HG03280 (cell line): ENCODE data around the gene MX2.
"Not testable (repeated sequence)": the region's sequence is repeated elsewhere in the genome, so short reads cannot be mapped to it uniquely, and the experiment has no call there.

ENCODE experiments used
- ATAC-seq: cut with Tn5 transposase; IDR thresholded peaks from one replicate; pipeline ENCODE4 v1.9.1; 2021; ENCODE audit warnings: mild to moderate bottlenecking, moderate library complexity; ENCODE audit not compliant: unreplicated experiment

Gene MX2

GRCh38 chr21:41361786-41362604 lies at the start of gene MX2:
Gene MX2 (plus strand): TSS chr21:41362027. CDS start chr21:41376907, 14,880 bp downstream.
- ATAC-seq: peak; percentile 47

- not testable (repeated sequence) for ATAC-seq
These were observed 48.3 kb upstream of the MX2 start for GRCh38 chr21:41313285-41314164.

- ATAC-seq: no peak
These were observed 46.1 kb upstream of the MX2 start for GRCh38 chr21:41315726-41316125.

GRCh38 chr21:41316200-41317062 lies 45.4 kb upstream of the MX2 start, which contains the start of gene FAM3B:
Gene FAM3B (plus strand): TSS chr21:41316801. CDS start chr21:41316880, 79 bp downstream.
- no peak for ATAC-seq

GRCh38 chr21:41317063-41317392 lies 44.8 kb upstream of the MX2 start:
- ATAC-seq: no peak

- no peak for ATAC-seq
These were observed 44.4 kb upstream of the MX2 start for GRCh38 chr21:41317458-41317857.

GRCh38 chr21:41318218-41318617 lies 43.6 kb upstream of the MX2 start:
- ATAC-seq: no peak

- ATAC-seq: no peak
These were observed 42.6 kb upstream of the MX2 start for GRCh38 chr21:41319273-41319672.

- no peak for ATAC-seq
These were observed 40.5 kb upstream of the MX2 start for GRCh38 chr21:41321211-41321907.

- ATAC-seq: no peak
These were observed 39.8 kb upstream of the MX2 start for GRCh38 chr21:41321908-41322495.

GRCh38 chr21:41322496-41323382 lies 39.1 kb upstream of the MX2 start:
- no peak for ATAC-seq

- no peak for ATAC-seq
These were observed 36.5 kb upstream of the MX2 start for GRCh38 chr21:41325138-41325912.

- no peak for ATAC-seq
These were observed 35.3 kb upstream of the MX2 start for GRCh38 chr21:41326414-41327080.

GRCh38 chr21:41327753-41328152 lies 34.1 kb upstream of the MX2 start:
- ATAC-seq: no peak

GRCh38 chr21:41328660-41329607 lies 32.9 kb upstream of the MX2 start:
- ATAC-seq: no peak

- ATAC-seq: no peak
These were observed 28.1 kb upstream of the MX2 start for GRCh38 chr21:41333752-41334151.

GRCh38 chr21:41337515-41337914 lies 24.3 kb upstream of the MX2 start:
- ATAC-seq: no peak
